ENCODE measurements around the gene RARB. TPM values are rescaled to one million over a fixed set of nuclear protein-coding genes. Genes with fewer than 3 reads are reported as not detected.

RARB gene
- total RNA-seq, 1 experiment from 2014 or later, result 31.3 TPM

DNA sequence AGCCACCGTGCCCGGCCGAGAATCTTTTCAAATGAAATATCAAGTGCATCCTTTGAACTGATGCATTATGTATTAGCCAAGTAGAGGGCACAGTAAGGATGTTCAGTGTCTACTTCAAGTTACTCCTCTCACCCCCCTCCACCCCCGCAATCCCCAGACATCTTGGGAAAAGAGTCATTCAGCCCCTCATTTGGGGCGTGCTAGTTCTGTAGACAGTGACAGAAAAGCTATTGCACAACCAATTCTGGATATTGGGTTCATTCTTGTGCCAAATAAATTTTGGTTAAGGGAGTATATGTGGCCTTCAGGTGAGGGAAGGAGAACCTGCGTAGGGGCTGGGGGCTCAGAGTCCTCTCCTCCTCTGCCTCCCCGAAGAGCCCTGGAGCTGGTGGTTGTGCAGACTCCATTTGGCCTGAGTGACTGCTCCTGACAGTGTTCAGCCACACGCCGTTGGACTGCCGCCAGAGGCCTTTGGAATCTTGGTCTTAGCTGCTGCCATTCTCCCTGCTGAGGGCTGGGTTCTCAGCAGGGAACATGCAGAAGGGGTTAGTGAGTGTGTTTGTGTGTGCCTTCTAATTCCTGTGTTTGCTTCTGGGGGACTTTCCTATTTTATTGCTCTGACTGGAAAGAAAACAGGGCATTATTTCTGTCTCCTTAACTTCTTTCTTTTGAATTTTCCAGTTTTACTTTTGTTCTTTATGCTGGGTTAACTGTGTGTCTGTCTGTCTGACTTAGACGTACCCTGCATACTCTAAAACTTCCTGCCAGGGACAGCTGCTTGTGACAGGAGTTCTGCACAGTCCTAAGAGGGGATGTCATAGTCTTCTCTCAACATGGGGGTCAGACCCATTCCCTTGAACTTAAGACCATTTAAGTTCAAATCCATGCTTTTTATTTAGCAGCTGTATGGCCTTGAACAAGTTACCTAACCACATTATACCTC, 21.0 kb downstream of the RARB start:
- Mint-ChIP-seq H3K27me3 (ENCODE audit: unreplicated experiment) (no peaks in the 10 kb centered on the region), H3K9me3 (ENCODE audit: low read depth, unreplicated experiment) (no peaks in the 10 kb centered on the region), H3K4me3 (ENCODE audit: low read depth, unreplicated experiment) (no peak overlapping the region), H3K27ac (ENCODE audit: unreplicated experiment) (no peak overlapping the region), H3K4me1 (ENCODE audit: low read depth, unreplicated experiment) (peaks cover 43% of the 10 kb centered on the region), H3K36me3 (ENCODE audit: insufficient read depth, unreplicated experiment) (peaks cover 5% of the 10 kb centered on the region)
- TF ChIP-seq, protein P1, sequence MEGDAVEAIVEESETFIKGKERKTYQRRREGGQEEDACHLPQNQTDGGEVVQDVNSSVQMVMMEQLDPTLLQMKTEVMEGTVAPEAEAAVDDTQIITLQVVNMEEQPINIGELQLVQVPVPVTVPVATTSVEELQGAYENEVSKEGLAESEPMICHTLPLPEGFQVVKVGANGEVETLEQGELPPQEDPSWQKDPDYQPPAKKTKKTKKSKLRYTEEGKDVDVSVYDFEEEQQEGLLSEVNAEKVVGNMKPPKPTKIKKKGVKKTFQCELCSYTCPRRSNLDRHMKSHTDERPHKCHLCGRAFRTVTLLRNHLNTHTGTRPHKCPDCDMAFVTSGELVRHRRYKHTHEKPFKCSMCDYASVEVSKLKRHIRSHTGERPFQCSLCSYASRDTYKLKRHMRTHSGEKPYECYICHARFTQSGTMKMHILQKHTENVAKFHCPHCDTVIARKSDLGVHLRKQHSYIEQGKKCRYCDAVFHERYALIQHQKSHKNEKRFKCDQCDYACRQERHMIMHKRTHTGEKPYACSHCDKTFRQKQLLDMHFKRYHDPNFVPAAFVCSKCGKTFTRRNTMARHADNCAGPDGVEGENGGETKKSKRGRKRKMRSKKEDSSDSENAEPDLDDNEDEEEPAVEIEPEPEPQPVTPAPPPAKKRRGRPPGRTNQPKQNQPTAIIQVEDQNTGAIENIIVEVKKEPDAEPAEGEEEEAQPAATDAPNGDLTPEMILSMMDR (IDR thresholded peaks at IDR 0.05; ENCODE audit: unreplicated experiment), result no peak
- BruUV-seq (replicated peaks), result no TSS peak
- CTCF ChIA-PET, result interaction anchor here (0.6 to 1.0 kb wide), 3 partner anchors 9 to 479 kb away, joined by 3 to 5 read pairs (median 4); no protein-coding TSS in a partner anchor
- intact Hi-C loops (cut with micrococcal nuclease; ENCODE audit: unreplicated experiment), result no loop called here
- peak; percentile 71 for DNase-seq

DNA sequence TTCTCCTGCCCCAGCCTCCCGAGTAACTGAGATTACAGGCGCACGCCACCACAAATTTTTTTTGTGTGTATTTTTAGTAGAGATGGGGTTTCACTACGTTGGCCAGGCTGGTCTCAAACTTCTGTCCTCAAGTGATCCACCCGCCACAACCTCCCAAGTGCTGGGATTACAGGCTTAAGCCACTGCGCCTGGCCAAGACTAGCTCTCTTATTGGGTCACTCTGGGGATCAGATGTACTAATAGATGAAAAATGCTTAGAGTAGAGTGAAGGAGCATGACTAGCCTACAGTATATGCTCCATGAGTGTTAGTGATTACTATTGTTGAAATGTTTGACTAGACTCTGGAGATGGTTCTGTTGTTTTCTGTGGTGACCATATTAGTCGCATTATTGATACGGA, 21.8 kb downstream of the RARB start:
- TF ChIP-seq, protein P1 (IDR thresholded peaks at IDR 0.05; ENCODE audit: unreplicated experiment), result no peak
- H3K4me1 Mint-ChIP-seq (ENCODE audit: low read depth, unreplicated experiment), result peaks cover 51% of the 10 kb centered on the region
- no peak overlapping the region for H3K27ac Mint-ChIP-seq (ENCODE audit: unreplicated experiment)
- H3K27me3 Mint-ChIP-seq (ENCODE audit: unreplicated experiment), result no peaks in the 10 kb centered on the region
- intact Hi-C loops (cut with micrococcal nuclease; ENCODE audit: unreplicated experiment), result no loop called here
- no peaks in the 10 kb centered on the region for H3K9me3 Mint-ChIP-seq (ENCODE audit: low read depth, unreplicated experiment)
- H3K36me3 Mint-ChIP-seq (ENCODE audit: insufficient read depth, unreplicated experiment), result peaks cover 12% of the 10 kb centered on the region
- DNase-seq, result no peak
- no peak overlapping the region for H3K4me3 Mint-ChIP-seq (ENCODE audit: low read depth, unreplicated experiment)
- BruUV-seq (replicated peaks), result no TSS peak
- CTCF ChIA-PET, result interaction anchor here (0.9 kb wide), 1 partner anchor 11 kb away, joined by 3 read pairs; no protein-coding TSS in a partner anchor

DNA sequence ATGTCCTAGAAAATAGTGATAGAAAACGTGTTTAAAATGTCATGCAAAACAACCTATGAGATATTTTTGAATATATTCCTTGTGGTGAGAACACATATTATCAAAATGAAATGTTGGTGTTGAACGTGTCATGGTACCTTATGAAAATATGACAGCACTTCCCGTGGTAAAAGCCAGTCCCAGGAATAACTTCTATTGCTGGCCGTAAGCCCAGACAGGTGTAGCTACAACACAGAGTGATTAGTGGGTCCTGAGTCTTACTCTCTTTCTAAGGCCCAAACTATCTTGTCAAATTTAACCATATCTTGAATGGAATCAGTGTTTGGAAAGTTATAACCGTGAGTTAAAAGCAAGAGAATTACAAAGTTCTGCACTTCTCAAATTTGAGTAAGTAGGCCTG, 24.1 kb downstream of the RARB start:
- Mint-ChIP-seq H3K27me3 (ENCODE audit: unreplicated experiment) (no peaks in the 10 kb centered on the region), H3K4me3 (ENCODE audit: low read depth, unreplicated experiment) (no peak overlapping the region), H3K36me3 (ENCODE audit: insufficient read depth, unreplicated experiment) (peaks cover 22% of the 10 kb centered on the region), H3K27ac (ENCODE audit: unreplicated experiment) (no peak overlapping the region), H3K9me3 (ENCODE audit: low read depth, unreplicated experiment) (no peaks in the 10 kb centered on the region), H3K4me1 (ENCODE audit: low read depth, unreplicated experiment) (peaks cover 67% of the 10 kb centered on the region)
- TF ChIP-seq, protein P1 (IDR thresholded peaks at IDR 0.05; ENCODE audit: unreplicated experiment), result no peak
- no peak for DNase-seq
- CTCF ChIA-PET, result interaction anchor here (0.5 to 0.7 kb wide), 2 partner anchors 18 to 1271 kb away, joined by 3 to 4 read pairs; no protein-coding TSS in a partner anchor
- BruUV-seq (replicated peaks), result no TSS peak
- intact Hi-C loops (cut with micrococcal nuclease; ENCODE audit: unreplicated experiment), result no loop called here

DNA sequence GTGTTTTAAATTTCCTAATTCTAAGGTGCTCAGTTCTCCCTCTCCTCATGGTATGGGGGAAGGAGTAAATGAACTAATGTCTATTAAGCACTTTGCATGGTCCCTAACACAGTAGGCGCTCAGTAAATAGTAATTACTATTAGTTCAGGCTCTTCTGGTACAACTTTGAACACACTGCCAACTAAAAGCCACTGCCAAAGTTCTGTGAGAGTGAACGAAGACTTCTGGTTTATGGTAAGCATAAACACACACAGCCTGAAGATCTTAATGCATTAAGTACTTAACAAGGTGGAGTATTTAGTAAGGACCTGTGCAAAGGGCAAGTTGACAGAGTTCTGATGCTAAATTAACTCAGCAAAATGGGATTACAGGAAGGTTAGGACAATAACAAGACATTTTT, 24.7 kb downstream of the RARB start:
- H3K4me3 Mint-ChIP-seq (ENCODE audit: low read depth, unreplicated experiment), result no peak overlapping the region
- TF ChIP-seq, protein P1 (IDR thresholded peaks at IDR 0.05; ENCODE audit: unreplicated experiment), result no peak
- CTCF ChIA-PET, result interaction anchor here (0.5 kb wide), 1 partner anchor 19 kb away, joined by 3 read pairs; no protein-coding TSS in a partner anchor
- H3K27me3 Mint-ChIP-seq (ENCODE audit: unreplicated experiment), result no peaks in the 10 kb centered on the region
- no peaks in the 10 kb centered on the region for H3K9me3 Mint-ChIP-seq (ENCODE audit: low read depth, unreplicated experiment)
- peaks cover 22% of the 10 kb centered on the region for H3K36me3 Mint-ChIP-seq (ENCODE audit: insufficient read depth, unreplicated experiment)
- no TSS peak for BruUV-seq (replicated peaks)
- peak overlapping the region; percentile 33 for H3K27ac Mint-ChIP-seq (ENCODE audit: unreplicated experiment)
- intact Hi-C loops (cut with micrococcal nuclease; ENCODE audit: unreplicated experiment), result no loop called here
- DNase-seq, result no peak
- H3K4me1 Mint-ChIP-seq (ENCODE audit: low read depth, unreplicated experiment), result peaks cover 67% of the 10 kb centered on the region
